HAP-1 (cell line): Measurements from ENCODE around the gene HIVEP3.

Experiments used
- DNase-seq, 2 experiments: peaks; one replicate each; pipeline ENCODE4 v3.0.0-alpha.2; 2016 to 2020; ENCODE audit warnings: low spot score in 2 of 2
- H3K27me3 ChIP-seq: fragments of 250-450 bp; sonication (Bioruptor Pico); 2 replicates; pipeline ENCODE4 v1.5.1; 2020; ENCODE audit warnings: low read depth, mild to moderate bottlenecking, moderate library complexity
- H3K36me3 ChIP-seq: fragments of 250-450 bp; sonication (Bioruptor Pico); replicated peaks from 2 replicates; pipeline ENCODE4 v1.5.1; 2020; ENCODE audit warnings: mild to moderate bottlenecking
- H3K4me1 ChIP-seq: fragments of 250-450 bp; sonication (Bioruptor Pico); 2 replicates; pipeline ENCODE4 v1.5.1; 2020; ENCODE audit warnings: mild to moderate bottlenecking
- H3K4me3 ChIP-seq: fragments of 250-450 bp; sonication (Bioruptor Pico); 2 replicates; pipeline ENCODE4 v1.5.1; 2020; ENCODE audit warnings: mild to moderate bottlenecking, moderate library complexity
- H3K9me3 ChIP-seq: fragments of 250-450 bp; sonication (Bioruptor Pico); 2 replicates; pipeline ENCODE4 v1.5.1; 2020; ENCODE audit warnings: mild to moderate bottlenecking, moderate library complexity
- in situ Hi-C: fragments of 300-500 bp; cut with MboI; formaldehyde crosslinking; loops from 3 replicates; pipeline ENCODE4 v1.14.3; 2020; ENCODE audit warnings: low sequenced_read_pairs, inconsistent platforms, mixed read lengths

HIVEP3 gene

DNA sequence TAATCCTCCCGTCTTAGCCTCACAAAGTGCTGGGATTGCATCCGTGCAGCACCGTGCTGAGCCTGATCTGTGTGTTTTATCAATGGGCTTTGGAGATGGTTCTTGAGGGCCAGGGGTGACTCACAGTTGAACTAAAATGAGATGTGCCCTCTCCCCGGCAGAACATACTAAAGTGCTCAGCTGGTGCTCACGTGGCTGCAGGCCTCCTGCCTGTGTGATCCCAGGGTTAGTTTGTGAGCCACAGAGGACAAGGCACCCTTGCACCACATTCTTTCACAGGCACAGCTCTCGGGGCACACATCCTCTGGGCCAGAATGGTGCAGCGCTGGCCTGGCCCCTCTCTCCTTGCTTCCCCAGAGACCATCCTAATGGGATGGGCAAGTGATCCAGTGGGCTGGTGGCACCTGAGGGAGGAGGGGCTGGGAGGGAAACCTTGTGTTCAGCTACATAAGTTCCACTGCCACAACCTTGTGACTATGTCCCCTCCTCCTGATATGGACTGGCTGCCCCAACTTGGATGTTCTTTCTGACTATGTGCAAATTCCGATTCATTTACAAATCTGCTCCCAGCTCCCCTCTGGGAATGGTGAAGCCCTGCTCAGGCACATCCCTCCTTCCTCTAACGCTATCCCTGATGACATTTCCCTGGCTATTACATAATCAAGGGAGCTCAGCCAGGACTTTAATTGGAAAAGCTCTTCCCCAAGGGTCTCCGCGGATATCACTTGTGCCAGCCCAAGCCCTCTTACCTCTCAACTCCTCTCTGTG, 237.2 kb downstream of the HIVEP3 start:
- Histone ChIP-seq H3K27me3 (no peaks in the 10 kb centered on the region), H3K9me3 (no peaks in the 10 kb centered on the region), H3K4me1 (no peaks in the 10 kb centered on the region), H3K4me3 (no peak overlapping the region), H3K36me3 (no peaks in the 10 kb centered on the region)
- DNase-seq: no peak
- in situ Hi-C loops: no loop called here

DNA sequence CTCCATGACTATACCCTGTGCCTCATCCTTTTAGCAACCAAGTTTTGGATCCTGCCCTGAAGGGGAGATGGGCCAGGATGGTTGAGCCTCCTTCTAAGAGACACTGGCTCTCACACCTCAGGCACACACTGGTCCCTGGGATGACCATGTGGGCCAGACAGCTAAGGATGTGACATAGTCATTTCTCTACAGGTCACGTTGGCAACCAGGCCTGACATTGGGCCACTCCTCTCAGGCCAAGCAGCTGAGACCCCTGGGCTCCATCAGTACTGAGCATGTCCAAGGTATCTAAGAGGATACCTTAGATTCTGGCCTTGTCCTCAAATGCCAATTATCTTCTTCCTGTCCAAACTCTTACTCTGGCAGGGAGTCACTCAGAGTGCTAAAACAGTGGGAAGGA, 238.7 kb downstream of the HIVEP3 start:
- H3K36me3 ChIP-seq: no peaks in the 10 kb centered on the region
- H3K4me1 ChIP-seq: no peaks in the 10 kb centered on the region
- H3K9me3 ChIP-seq: no peaks in the 10 kb centered on the region
- no peak for DNase-seq
- no peaks in the 10 kb centered on the region for H3K27me3 ChIP-seq
- in situ Hi-C loops: no loop called here
- H3K4me3 ChIP-seq: no peak overlapping the region

DNA sequence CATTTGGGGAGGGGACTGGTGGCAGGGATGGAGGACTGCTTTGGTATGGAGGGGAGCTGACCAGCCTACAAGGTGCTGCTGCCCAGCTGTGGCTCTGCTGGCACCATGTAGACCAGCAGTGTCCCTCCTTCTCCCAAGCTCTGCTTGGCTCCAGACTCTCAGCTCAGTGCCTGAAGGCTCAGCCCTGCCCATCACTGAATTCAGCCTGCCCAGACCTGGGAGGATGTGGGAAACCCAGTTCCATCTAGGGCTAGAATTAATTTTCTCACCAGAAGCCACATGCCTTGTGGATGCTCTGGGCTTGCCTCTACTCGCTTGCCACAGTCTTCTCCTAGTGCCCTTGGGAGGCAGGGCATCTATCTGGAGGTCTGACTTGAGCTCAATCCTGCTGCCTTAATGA, 239.2 kb downstream of the HIVEP3 start:
- H3K36me3 ChIP-seq: no peaks in the 10 kb centered on the region
- in situ Hi-C loops: no loop called here
- H3K27me3 ChIP-seq: no peaks in the 10 kb centered on the region
- no peaks in the 10 kb centered on the region for H3K9me3 ChIP-seq
- no peak for DNase-seq
- H3K4me3 ChIP-seq: no peak overlapping the region
- H3K4me1 ChIP-seq: no peaks in the 10 kb centered on the region

DNA sequence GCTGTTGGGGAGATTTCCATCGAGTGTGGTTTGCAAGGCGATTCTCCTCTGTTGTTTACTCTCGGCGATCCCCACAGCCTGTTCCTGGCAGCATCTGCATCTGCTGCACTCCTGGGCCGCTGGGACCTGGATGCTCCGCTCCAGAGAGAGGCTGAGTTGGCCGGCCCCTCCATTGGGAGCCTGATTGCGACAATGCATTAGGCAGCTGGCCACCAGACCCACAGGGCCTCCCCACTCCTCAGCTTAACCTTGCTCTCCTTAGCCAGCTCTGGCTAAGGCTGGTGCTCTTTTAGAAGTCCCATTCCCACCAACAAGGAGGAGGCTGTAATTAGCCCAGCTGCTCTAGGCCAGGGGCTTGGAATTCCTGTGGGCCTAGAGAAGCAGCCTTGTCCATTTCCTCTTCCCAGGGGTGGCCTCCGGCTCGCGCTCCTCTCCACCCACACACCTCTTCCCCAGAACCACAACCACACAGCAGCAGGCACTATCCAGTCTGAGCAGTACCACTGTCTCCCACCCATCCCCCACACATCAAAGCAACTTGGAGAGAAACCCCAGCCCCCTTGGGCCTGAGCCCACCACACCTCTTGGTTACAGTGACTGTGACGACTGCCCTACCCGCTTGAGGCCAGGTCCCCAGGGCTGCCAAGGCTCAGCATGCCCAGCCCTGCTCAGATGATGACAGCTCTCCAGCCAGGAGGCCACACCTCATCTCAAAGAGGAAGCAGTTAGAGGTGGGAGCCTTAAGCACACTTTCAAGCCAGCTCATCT, 240.4 kb downstream of the HIVEP3 start:
- in situ Hi-C loops: no loop called here
- no peaks in the 10 kb centered on the region for H3K9me3 ChIP-seq
- no peaks in the 10 kb centered on the region for H3K4me1 ChIP-seq
- DNase-seq: no peak
- peaks cover 3% of the 10 kb centered on the region; the same call in 1 of the 2 replicates for H3K27me3 ChIP-seq
- H3K4me3 ChIP-seq: no peak overlapping the region
- H3K36me3 ChIP-seq: no peaks in the 10 kb centered on the region

DNA sequence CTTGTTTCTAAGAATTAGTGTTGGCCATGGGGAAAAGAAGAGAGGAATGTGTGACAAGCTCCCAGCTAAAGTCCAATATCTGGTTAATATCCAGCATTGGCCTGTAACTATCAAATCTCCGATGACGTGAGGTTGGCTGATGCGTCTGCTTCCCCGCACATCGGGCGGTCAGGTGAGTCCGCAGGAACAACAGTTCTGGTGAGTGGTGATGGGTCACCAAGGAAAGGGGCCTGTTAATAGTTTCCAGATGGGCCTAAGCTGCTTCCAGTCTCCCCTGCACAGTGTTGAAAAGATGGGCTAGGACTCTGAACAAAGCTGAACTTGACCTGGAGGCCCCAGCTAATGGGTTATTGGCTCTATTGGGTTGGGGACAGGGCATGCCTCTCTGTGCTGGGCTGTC, 241.1 kb downstream of the HIVEP3 start:
- Histone ChIP-seq H3K4me1 (no peaks in the 10 kb centered on the region), H3K27me3 (peaks cover 3% of the 10 kb centered on the region; the same call in 1 of the 2 replicates), H3K4me3 (no peak overlapping the region), H3K9me3 (no peaks in the 10 kb centered on the region), H3K36me3 (no peaks in the 10 kb centered on the region)
- in situ Hi-C loops: no loop called here
- DNase-seq: no peak

DNA sequence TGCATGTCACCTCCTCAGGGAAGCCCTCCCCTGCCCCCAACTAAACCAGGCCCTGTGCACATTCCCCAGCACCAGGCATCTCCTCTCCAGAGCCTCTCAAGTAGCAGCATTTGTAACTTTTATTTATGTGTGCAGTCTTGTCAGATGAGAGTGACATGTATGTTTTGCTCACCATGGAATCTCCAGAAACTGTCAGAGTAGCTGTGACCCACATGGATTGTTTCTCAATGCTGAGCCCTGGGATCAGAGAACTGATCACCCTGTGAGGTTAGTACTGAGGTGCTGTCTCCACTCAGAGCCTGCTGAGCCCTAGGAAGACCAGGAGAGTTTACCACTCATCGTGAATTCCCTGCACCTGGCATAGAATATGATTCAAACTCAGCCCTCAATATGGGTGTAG, 243.3 kb downstream of the HIVEP3 start:
- in situ Hi-C loops: no loop called here
- Histone ChIP-seq H3K27me3 (peaks cover 3% of the 10 kb centered on the region; the same call in 1 of the 2 replicates), H3K9me3 (no peaks in the 10 kb centered on the region), H3K4me3 (no peak overlapping the region), H3K36me3 (no peaks in the 10 kb centered on the region), H3K4me1 (no peaks in the 10 kb centered on the region)
- DNase-seq: no peak

DNA sequence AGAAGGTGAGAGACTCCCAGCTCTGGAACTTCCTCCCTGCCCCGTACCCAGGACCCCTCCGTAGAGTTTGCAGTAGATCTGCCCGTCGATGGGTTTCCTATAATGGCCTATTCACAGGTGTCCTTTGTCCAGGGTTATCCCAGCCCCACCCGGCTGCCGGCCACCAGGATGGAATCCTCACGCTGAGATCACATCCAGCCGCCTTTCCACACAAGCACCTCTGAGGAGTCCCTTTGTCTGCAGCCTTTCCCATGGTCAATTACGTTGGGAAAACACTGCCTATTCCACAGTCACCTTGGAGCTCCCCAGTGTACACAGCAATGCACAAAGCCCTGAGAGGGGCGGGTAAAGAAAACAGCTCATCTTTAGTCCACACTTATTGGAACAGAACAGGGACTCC, 244.2 kb downstream of the HIVEP3 start:
- Histone ChIP-seq H3K36me3 (no peaks in the 10 kb centered on the region), H3K4me3 (no peak overlapping the region), H3K4me1 (no peaks in the 10 kb centered on the region), H3K9me3 (no peaks in the 10 kb centered on the region), H3K27me3 (peaks cover 3% of the 10 kb centered on the region; the same call in 1 of the 2 replicates)
- DNase-seq: no peak
- in situ Hi-C loops: no loop called here

DNA sequence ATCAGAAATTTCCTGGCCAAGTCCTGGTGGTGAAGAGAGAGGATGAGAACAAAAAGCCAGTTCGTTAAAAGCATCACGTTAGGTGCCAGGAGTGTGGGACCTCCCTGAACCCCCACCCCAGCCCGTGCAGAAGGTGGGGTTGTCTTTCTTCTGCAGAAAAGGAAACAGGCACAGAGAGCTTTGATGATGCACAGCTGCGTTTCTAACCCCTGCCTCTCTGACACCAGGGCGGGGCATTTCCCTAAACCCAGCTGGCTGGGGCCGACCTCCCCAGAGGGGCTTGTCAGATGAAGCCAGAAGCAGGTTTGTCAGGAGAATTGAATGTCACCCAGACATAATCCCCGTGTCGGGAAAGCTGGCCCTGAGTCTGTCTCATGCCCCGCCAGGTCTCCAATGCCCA, 244.9 kb downstream of the HIVEP3 start:
- no peak for DNase-seq
- Histone ChIP-seq H3K27me3 (peaks cover 3% of the 10 kb centered on the region; the same call in 1 of the 2 replicates), H3K9me3 (no peaks in the 10 kb centered on the region), H3K36me3 (no peaks in the 10 kb centered on the region), H3K4me3 (no peak overlapping the region), H3K4me1 (no peaks in the 10 kb centered on the region)
- in situ Hi-C loops: no loop called here

DNA sequence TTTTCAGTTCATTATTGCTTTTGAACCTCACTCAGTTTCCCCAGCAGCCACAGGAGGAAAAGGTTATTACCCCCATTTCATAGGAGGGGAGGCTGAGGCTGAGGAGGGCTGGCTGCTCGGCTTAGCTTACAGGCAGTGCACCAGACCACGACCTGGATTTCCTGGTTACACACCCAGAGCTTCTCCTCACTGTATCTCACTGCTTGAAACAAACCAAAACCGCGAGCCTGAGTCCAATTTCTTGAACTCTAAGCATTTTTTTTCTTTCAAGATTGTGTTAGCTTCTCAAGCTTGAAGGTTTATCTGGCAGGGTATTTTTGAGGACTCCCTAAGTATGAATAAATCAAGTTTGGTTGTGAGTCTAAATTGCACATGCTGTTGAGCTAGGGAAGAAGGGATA, 245.3 kb downstream of the HIVEP3 start:
- Histone ChIP-seq H3K27me3 (peaks cover 3% of the 10 kb centered on the region; the same call in 1 of the 2 replicates), H3K4me1 (no peaks in the 10 kb centered on the region), H3K4me3 (no peak overlapping the region), H3K9me3 (no peaks in the 10 kb centered on the region), H3K36me3 (no peaks in the 10 kb centered on the region)
- DNase-seq: no peak
- in situ Hi-C loops: no loop called here

DNA sequence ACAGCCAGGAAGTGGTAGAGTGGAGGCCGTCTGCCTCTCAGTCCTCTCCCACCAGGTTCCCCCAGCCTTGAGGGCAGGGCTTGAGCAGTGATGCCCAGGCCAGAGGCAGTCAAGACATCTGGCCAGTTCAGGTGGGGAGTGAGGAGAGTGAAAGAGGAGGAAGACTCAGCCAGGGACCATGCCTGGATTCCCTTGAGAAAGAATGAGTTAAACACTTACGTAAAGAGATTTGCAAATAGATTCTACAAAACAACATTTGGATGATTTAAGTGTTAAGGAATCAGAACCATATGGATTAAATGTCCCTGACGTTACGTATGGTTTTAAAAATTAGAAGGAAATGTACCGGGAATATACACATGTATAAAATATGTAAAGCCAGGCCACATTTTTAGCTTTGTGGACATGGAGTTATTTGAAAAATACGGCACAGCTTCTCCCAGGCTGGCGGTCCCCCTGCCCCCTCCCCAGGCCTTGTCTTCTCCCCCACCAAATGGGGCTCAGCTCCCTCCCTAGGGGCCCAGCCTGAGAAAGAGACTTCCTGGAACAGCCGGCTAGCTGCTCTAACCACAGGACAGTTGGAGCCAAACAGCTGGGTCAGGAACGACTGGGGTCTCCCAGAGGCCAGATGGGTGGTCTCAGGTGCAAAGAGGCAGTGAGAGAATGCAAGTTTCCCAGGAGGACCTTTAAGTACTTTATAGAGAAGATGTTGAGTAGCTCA, 245.9 kb downstream of the HIVEP3 start:
- H3K9me3 ChIP-seq: no peaks in the 10 kb centered on the region
- in situ Hi-C loops: no loop called here
- no peaks in the 10 kb centered on the region for H3K36me3 ChIP-seq
- peaks cover 3% of the 10 kb centered on the region; the same call in 1 of the 2 replicates for H3K27me3 ChIP-seq
- H3K4me1 ChIP-seq: no peaks in the 10 kb centered on the region
- DNase-seq: no peak
- H3K4me3 ChIP-seq: no peak overlapping the region

DNA sequence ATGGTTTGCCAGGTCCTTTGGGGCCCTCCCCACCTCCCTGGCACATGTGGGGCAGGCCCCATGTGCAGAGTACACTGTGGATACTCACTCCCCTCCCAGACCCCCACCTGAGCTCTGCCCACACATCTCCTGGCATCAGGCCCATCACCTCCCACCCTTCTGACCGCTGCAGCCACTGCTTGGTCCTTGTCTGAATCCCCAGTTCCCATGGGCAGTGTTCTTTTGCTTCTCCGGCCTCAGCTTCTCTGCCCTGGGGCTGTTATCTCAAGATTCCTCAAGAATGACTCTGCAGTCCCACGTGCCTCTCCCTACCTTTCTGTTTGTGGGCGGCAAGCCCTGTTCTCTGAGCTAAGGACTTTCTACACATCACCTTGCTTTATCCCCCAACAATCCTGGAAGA, 246.5 kb downstream of the HIVEP3 start:
- H3K27me3 ChIP-seq: peaks cover 3% of the 10 kb centered on the region; the same call in 1 of the 2 replicates
- no peaks in the 10 kb centered on the region for H3K36me3 ChIP-seq
- in situ Hi-C loops: no loop called here
- no peaks in the 10 kb centered on the region for H3K4me1 ChIP-seq
- H3K9me3 ChIP-seq: no peaks in the 10 kb centered on the region
- no peak overlapping the region for H3K4me3 ChIP-seq
- DNase-seq: no peak

DNA sequence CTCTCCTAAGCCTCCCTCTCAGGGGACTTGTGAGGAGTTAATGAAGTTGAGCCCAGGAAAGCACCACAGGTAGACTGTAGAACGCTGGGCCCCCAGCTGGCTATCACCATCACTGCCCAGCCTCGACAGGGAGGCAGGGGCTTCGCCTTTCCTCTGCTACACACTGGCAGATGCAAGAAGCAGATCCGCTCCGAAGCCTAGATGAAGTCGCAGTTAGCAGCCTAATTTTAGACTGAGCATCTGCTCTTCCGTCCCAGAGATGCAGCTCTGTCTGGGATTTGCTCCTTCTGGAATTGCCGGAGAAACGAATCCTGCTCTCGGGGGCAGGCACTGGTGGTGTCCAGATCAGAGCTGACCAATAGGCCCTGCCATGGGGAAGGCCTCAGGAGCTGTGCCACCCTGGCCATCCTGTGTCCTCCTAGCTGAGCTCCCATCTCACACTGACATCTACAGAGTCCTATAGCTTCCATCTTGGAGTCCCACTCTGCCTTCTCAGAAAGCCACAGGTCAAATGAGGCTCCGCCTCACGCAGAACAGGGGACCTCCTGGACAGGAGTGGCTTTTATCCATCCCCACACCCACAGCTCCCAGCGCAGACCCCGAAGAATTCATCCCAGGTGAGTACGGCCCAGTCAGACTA, 247.5 kb downstream of the HIVEP3 start:
- peaks cover 3% of the 10 kb centered on the region; the same call in 1 of the 2 replicates for H3K27me3 ChIP-seq
- H3K36me3 ChIP-seq: no peaks in the 10 kb centered on the region
- H3K4me3 ChIP-seq: no peak overlapping the region
- in situ Hi-C loops: no loop called here
- H3K4me1 ChIP-seq: no peaks in the 10 kb centered on the region
- no peak for DNase-seq
- no peaks in the 10 kb centered on the region for H3K9me3 ChIP-seq

DNA sequence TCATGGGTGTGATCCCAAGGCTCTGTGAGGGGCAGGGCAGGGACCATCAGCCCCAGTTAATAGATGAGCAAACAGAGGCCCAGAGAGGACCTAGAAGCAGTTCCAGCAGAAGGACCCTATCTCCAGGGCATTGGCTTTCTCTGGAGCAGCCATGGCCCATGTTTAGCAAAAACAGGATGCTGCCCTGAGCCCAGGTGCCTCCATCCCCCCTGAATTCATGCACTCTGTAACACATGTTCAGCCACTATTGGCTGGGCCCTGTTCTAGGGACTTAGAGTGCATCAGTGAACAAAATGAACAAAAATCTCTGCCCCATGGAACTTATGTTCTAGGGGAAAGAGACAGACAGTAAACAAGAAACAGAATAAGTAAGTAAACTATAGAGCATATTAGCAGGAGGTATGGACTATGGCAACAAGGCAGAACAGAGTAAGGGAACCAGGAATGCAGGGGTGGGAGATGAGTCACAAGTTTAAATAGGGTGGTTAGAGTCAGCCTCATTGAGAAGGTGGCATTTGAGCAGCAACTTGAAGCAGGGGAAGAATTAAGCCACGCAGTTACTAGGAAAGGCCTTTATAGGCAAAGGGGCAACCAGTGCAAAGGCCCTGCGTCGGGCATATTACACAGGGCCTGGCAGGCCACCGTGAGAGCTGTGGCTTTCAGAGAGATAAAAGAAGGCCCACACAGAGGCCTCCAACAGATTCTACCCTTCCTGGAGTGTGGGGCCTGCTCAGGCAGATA, 248.3 kb downstream of the HIVEP3 start:
- Histone ChIP-seq H3K4me1 (no peaks in the 10 kb centered on the region), H3K9me3 (no peaks in the 10 kb centered on the region), H3K36me3 (no peaks in the 10 kb centered on the region), H3K4me3 (no peak overlapping the region), H3K27me3 (peaks cover 3% of the 10 kb centered on the region; the same call in 1 of the 2 replicates)
- in situ Hi-C loops: no loop called here
- DNase-seq: no peak
